Measurements from ENCODE around the gene TANGO2. TPM values are rescaled to one million over a fixed set of nuclear protein-coding genes. Genes with fewer than 3 reads are reported as not detected.

TANGO2 gene
- total and polyA plus RNA-seq, 9 of the 15 experiments (the other 6 are each of a cell fraction or from before 2014, with no cell fraction given) = 15.5 to 94.9 (median 70.1) TPM

DNA sequence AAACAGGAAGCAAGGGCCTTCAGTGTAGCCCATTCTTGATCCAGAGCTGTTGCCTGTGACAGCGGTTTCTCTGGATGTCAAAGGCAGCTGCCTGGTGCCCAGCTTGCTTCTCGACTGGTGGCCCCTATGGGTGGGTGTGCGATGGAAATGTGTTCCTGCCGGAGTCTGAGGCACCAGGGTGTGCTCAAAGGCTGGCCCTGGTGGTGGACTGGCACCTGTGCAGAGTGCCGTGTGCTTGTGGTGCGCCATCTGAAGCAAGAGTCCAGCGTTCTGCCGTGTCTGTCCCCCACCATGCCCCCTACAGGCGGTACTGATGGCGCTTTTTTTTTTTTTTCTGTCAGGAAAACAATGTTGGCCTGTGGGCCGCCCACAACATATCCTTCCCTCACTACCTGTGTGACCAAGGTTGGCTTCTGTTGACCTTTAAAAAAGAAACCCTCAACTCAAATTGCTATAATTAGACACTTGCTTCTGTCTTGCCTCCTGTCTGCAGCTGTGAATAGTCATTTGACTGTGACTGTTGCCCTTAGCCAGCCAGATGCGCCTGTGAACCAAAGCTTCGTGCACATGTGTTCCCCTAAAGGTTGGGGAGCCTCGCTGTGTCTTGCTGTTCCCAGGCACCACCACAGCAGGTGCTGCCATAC is 90.3 kb downstream of the TANGO2 start (continued):
- TF ChIP-seq, protein P1, sequence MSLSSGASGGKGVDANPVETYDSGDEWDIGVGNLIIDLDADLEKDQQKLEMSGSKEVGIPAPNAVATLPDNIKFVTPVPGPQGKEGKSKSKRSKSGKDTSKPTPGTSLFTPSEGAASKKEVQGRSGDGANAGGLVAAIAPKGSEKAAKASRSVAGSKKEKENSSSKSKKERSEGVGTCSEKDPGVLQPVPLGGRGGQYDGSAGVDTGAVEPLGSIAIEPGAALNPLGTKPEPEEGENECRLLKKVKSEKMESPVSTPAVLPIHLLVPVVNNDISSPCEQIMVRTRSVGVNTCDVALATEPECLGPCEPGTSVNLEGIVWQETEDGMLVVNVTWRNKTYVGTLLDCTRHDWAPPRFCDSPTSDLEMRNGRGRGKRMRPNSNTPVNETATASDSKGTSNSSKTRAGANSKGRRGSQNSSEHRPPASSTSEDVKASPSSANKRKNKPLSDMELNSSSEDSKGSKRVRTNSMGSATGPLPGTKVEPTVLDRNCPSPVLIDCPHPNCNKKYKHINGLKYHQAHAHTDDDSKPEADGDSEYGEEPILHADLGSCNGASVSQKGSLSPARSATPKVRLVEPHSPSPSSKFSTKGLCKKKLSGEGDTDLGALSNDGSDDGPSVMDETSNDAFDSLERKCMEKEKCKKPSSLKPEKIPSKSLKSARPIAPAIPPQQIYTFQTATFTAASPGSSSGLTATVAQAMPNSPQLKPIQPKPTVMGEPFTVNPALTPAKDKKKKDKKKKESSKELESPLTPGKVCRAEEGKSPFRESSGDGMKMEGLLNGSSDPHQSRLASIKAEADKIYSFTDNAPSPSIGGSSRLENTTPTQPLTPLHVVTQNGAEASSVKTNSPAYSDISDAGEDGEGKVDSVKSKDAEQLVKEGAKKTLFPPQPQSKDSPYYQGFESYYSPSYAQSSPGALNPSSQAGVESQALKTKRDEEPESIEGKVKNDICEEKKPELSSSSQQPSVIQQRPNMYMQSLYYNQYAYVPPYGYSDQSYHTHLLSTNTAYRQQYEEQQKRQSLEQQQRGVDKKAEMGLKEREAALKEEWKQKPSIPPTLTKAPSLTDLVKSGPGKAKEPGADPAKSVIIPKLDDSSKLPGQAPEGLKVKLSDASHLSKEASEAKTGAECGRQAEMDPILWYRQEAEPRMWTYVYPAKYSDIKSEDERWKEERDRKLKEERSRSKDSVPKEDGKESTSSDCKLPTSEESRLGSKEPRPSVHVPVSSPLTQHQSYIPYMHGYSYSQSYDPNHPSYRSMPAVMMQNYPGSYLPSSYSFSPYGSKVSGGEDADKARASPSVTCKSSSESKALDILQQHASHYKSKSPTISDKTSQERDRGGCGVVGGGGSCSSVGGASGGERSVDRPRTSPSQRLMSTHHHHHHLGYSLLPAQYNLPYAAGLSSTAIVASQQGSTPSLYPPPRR (CRISPR knock-in tag; IDR thresholded peaks at IDR 0.05; ENCODE audit: borderline replicate concordance) = no peak
- TF ChIP-seq, protein P2, sequence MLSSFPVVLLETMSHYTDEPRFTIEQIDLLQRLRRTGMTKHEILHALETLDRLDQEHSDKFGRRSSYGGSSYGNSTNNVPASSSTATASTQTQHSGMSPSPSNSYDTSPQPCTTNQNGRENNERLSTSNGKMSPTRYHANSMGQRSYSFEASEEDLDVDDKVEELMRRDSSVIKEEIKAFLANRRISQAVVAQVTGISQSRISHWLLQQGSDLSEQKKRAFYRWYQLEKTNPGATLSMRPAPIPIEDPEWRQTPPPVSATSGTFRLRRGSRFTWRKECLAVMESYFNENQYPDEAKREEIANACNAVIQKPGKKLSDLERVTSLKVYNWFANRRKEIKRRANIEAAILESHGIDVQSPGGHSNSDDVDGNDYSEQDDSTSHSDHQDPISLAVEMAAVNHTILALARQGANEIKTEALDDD (IDR thresholded peaks at IDR 0.05) = no peak
- TF ChIP-seq ZSCAN32 (CRISPR knock-in tag; IDR thresholded peaks at IDR 0.05) (no peak), MXI1 (IDR thresholded peaks at IDR 0.05; ENCODE audit: low read depth, low read length) (peak; percentile 2; the same call in 1 of the 2 replicates), SRSF1 (IDR thresholded peaks at IDR 0.05; ENCODE audit: low read depth, low read length) (no peak), BCOR (IDR thresholded peaks at IDR 0.05) (no peak), NEUROD1 (IDR thresholded peaks at IDR 0.05; ENCODE audit: borderline replicate concordance, low read depth, low read length, partially characterized antibody) (no peak), HLTF (IDR thresholded peaks at IDR 0.05) (0 out of 2 replicates have a peak, but pooled peaks have one; percentile 28), ZNF354B (CRISPR knock-in tag; IDR thresholded peaks at IDR 0.05) (no peak), NFATC3 (IDR thresholded peaks at IDR 0.05) (peak; percentile 79; the same call in 1 of the 2 replicates), PML (IDR thresholded peaks at IDR 0.05; ENCODE audit: low read length) (0 out of 2 replicates have a peak, but pooled peaks have one; percentile 25)
- TF ChIP-seq, protein P3, sequence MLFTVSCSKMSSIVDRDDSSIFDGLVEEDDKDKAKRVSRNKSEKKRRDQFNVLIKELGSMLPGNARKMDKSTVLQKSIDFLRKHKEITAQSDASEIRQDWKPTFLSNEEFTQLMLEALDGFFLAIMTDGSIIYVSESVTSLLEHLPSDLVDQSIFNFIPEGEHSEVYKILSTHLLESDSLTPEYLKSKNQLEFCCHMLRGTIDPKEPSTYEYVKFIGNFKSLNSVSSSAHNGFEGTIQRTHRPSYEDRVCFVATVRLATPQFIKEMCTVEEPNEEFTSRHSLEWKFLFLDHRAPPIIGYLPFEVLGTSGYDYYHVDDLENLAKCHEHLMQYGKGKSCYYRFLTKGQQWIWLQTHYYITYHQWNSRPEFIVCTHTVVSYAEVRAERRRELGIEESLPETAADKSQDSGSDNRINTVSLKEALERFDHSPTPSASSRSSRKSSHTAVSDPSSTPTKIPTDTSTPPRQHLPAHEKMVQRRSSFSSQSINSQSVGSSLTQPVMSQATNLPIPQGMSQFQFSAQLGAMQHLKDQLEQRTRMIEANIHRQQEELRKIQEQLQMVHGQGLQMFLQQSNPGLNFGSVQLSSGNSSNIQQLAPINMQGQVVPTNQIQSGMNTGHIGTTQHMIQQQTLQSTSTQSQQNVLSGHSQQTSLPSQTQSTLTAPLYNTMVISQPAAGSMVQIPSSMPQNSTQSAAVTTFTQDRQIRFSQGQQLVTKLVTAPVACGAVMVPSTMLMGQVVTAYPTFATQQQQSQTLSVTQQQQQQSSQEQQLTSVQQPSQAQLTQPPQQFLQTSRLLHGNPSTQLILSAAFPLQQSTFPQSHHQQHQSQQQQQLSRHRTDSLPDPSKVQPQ (CRISPR knock-in tag; IDR thresholded peaks at IDR 0.05; ENCODE audit: borderline replicate concordance) = no peak

Data from K562 (cell line).